Measurements from ENCODE around the gene ADCY5. TPM values are rescaled to one million over a fixed set of nuclear protein-coding genes. Genes with fewer than 3 reads are reported as not detected.

The ADCY5 gene
- total RNA-seq, 4 donors from 2014 or later = 0.46 to 3.5 (median 1.3) TPM

DNA sequence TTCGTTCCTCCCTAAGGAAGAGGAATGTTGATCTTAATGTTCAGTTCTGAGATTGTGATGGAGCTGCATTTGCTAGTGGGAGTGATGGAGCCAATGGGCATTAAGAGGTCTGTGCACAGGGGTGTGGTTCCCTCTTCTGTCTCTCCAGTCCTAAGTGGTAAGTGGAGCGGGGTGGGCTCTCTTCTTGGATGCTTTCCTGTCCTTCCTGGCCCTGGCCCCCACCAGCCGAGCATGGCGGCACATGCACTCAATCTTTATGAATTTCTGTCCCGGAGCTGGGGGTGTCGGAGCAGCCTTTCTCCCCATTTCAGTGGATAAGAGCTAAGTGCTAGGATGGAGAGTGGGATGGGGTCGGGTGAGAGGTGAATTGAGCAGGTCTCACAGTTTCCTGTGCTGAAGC, 37.6 kb upstream of the ADCY5 start:
- DNase-seq (ENCODE audit: low spot score in 2 of 2) = peak in 1 of 2 donors; percentile 75
- TF ChIP-seq POLR2A (IDR thresholded peaks at IDR 0.05) = no peak
- TF ChIP-seq, protein P1, sequence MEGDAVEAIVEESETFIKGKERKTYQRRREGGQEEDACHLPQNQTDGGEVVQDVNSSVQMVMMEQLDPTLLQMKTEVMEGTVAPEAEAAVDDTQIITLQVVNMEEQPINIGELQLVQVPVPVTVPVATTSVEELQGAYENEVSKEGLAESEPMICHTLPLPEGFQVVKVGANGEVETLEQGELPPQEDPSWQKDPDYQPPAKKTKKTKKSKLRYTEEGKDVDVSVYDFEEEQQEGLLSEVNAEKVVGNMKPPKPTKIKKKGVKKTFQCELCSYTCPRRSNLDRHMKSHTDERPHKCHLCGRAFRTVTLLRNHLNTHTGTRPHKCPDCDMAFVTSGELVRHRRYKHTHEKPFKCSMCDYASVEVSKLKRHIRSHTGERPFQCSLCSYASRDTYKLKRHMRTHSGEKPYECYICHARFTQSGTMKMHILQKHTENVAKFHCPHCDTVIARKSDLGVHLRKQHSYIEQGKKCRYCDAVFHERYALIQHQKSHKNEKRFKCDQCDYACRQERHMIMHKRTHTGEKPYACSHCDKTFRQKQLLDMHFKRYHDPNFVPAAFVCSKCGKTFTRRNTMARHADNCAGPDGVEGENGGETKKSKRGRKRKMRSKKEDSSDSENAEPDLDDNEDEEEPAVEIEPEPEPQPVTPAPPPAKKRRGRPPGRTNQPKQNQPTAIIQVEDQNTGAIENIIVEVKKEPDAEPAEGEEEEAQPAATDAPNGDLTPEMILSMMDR (IDR thresholded peaks at IDR 0.05) = no peak
- 91 to 93% methylated on average over 7 of the region's 7 CpGs for WGBS, 2 donors
- intact Hi-C loops (cut with DNase I; ENCODE audit: low total_unique reads) = loop anchor here (5.0 kb wide), 1 partner anchor 159 kb away; no protein-coding TSS in a partner anchor
- H3K4me3 ChIP-seq (ENCODE audit: low read depth, poor library complexity, severe bottlenecking) = no peak overlapping the region

DNA sequence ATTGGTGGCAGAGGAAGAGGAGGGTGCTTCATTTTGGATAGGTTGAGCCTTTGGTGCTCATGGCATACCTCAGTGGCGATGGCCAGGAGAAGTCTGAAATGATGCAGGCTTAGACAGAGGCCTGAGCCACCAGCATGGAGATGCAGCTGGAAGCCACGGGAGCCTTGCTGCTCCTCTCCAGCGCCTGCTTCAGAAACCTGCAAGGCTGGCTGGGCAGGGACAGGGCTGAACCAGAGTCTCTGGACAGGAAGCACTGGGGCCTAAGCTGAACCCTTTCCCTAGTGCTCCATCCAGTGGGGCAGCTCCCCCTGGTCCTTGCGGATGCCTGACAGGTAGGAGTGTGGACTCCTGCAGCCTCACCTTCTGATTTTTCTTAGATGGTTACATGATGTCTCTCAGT, 36.7 kb upstream of the ADCY5 start:
- TF ChIP-seq, protein P1 (IDR thresholded peaks at IDR 0.05) = no peak
- no peak for TF ChIP-seq POLR2A (IDR thresholded peaks at IDR 0.05)
- peak in 1 of 2 donors; percentile 54 for DNase-seq (ENCODE audit: low spot score in 2 of 2)
- H3K4me3 ChIP-seq (ENCODE audit: low read depth, poor library complexity, severe bottlenecking) = no peak overlapping the region
- intact Hi-C loops (cut with DNase I; ENCODE audit: low total_unique reads) = loop anchor here (5.0 kb wide), 1 partner anchor 158 kb away; no protein-coding TSS in a partner anchor
- 77 to 87% methylated on average over 4 of the region's 4 CpGs for WGBS, 2 donors

DNA sequence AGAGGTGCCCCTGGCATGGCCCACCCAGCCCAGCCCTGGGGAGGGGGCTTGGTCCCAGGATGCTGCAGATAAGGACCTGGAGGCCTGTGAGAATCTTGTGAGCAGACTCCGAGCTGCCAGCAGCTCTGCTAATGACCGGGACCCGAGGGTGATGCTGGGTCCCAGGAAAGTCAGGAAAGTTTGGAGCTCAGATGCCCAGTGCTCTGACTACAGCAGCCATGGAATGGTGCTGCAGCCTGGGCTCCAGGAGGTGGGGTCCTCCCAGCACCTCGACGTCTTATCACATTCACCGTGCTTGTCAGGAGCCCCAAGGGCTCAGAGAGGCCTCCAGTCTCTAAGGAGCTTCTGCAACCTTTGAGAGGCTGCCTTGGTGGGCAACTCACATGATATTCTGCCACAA, 34.3 kb upstream of the ADCY5 start:
- peak in 1 of 2 donors; percentile 50 for DNase-seq (ENCODE audit: low spot score in 2 of 2)
- WGBS, 2 donors = 87 to 92% methylated on average over 2 to 6 of the region's 6 CpGs
- TF ChIP-seq POLR2A (IDR thresholded peaks at IDR 0.05) = no peak
- TF ChIP-seq, protein P1 (IDR thresholded peaks at IDR 0.05) = no peak
- H3K4me3 ChIP-seq (ENCODE audit: low read depth, poor library complexity, severe bottlenecking) = no peak overlapping the region
- intact Hi-C loops (cut with DNase I; ENCODE audit: low total_unique reads) = no loop called here

DNA sequence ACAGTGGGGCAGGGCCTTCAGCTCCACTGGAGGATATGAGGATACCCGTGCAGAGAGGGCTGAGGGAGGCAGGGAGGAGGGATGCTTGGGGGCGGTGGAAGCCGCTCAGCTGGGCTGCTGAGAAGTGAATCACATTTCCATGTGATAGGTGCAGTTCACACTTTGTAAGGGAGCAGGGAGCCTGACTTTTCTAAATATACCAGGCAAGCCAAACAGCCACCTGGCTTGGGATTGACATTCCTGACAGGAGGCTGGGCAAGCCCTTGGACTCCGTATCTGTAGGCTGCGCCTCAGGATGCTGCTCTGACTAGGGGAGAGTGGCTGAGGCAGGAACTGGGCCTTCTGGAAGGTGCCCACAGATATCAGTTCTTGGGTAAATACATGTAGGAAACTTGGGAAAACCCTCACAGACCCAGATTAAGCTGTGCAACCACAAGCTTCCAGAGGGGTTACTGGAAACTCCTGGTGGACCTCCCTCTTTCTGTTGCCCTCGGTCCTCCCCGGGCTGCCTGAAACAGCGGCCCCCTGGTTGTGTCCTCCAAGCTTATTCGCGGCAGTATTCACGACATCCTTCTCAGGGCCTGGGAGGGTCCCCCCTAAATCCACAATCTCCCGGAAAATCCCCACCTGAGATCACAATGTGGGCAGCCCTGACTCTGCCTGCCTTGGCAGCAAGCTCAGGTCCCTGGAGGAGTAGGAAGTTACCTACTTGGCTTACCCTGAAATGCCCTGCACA, 33.0 kb upstream of the ADCY5 start:
- peak in 1 of 2 donors; percentile 81 for DNase-seq (ENCODE audit: low spot score in 2 of 2)
- intact Hi-C loops (cut with DNase I; ENCODE audit: low total_unique reads) = no loop called here
- no peak for TF ChIP-seq POLR2A (IDR thresholded peaks at IDR 0.05)
- TF ChIP-seq, protein P1 (IDR thresholded peaks at IDR 0.05) = no peak

DNA sequence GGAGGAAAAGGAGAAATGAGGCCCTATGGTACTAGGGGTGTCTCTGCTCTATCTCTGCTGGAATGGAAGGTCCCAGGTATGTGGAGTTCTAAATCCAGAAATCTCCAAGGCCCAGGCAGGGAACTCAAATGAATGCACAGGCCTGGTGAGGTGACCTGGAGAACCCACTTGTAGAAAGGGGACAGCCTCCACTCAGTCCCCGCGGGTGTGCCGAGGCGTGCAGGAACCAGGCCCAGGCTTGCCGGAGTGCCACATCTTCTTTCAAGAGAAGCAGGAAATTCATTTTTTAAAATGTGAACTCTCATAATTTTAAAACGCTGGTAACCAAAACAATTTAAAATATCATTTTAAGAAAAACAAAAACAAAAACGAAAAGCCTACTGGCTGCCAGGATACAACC, 32.2 kb upstream of the ADCY5 start:
- no peak overlapping the region for H3K4me3 ChIP-seq (ENCODE audit: low read depth, poor library complexity, severe bottlenecking)
- DNase-seq (ENCODE audit: low spot score in 2 of 2) = peak in 1 of 2 donors; percentile 83
- 50 to 59% methylated on average over 7 of the region's 7 CpGs for WGBS, 2 donors
- TF ChIP-seq, protein P1 (IDR thresholded peaks at IDR 0.05) = no peak
- no peak for TF ChIP-seq POLR2A (IDR thresholded peaks at IDR 0.05)
- intact Hi-C loops (cut with DNase I; ENCODE audit: low total_unique reads) = no loop called here

More for the DNA sequence above, 33.0 kb upstream of the ADCY5 start:
- H3K4me3 ChIP-seq (ENCODE audit: low read depth, poor library complexity, severe bottlenecking) = no peak overlapping the region
- 63 to 72% methylated on average over 12 of the region's 12 CpGs for WGBS, 2 donors

Measured in lower leg skin (tissue), 4 donors.